ENCODE data around the gene ZNF451.
A peak's percentile ranks its signal among the peaks of the same experiment; 100 is the strongest.
"Not testable (repeated sequence)": the region's sequence is repeated elsewhere in the genome, so short reads cannot be mapped to it uniquely, and the experiment has no call there.

Gene ZNF451
- 119 to 221 (median 195) reads per million in 9 experiments for total RNA-seq

GRCh38 chr6:57089687-57090457, at the start of gene ZNF451:
Gene ZNF451, plus strand, starts transcription at chr6:57090188. Its CDS starts 66 bp downstream, at chr6:57090254.
- H3K36me3 Mint-ChIP-seq (ENCODE audit: insufficient read depth) = peaks cover 27% of the 10 kb centered on the region
- peak; percentile 94 to 96 (median 94) for DNase-seq
- H3K9me3 Mint-ChIP-seq = no peaks in the 10 kb centered on the region
- peaks cover 22 to 33% of the 10 kb centered on the region in 2 donors for H3K4me1 Mint-ChIP-seq (ENCODE audit: low read depth in 2 of 2)
- peak within 1 kb of the TSS; percentile 82 to 88 for H3K27ac Mint-ChIP-seq
- ATAC-seq (replicated peaks) = peak; percentile 90
- H3K4me3 Mint-ChIP-seq = peak within 1 kb of the TSS; percentile 82 to 85
- no peaks in the 10 kb centered on the region for H3K27me3 Mint-ChIP-seq

DNA sequence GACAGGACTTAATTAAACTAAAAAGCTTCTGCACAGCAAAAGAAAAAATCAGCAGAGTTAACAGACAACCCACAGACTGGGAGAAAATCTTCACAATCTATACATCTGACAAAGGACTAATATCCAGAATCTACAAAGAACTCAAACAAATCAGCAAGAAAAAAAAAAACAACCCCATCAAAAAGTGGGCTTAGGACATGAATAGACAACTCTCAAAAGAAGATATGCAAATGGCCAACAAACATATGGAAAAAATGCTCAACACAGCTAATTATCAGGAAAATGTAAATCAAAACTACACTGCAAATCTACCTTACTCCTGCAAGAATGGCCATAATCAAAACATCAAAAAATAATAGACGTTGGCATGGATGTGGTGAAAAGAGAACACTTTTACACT, 45.9 kb upstream of the ZNF451 start:
- not testable (repeated sequence) for DNase-seq; H3K27ac Mint-ChIP-seq; ATAC-seq (replicated peaks); H3K9me3 Mint-ChIP-seq; H3K4me3 Mint-ChIP-seq
- Mint-ChIP-seq H3K4me1 (ENCODE audit: low read depth in 2 of 2) (peaks cover 16 to 20% of the 10 kb centered on the region in 2 donors), H3K36me3 (ENCODE audit: insufficient read depth) (peaks cover 19% of the 10 kb centered on the region), H3K27me3 (peaks cover 33 to 46% of the 10 kb centered on the region in 2 donors)

GRCh38 chr6:57044568-57044967, 45.4 kb upstream of the ZNF451 start:
- no peak for DNase-seq
- no peak for ATAC-seq (replicated peaks)
- H3K27me3 Mint-ChIP-seq = peaks cover 30 to 41% of the 10 kb centered on the region in 2 donors
- H3K9me3 Mint-ChIP-seq = no peaks in the 10 kb centered on the region
- H3K4me1 Mint-ChIP-seq (ENCODE audit: low read depth in 2 of 2) = peaks cover 17 to 20% of the 10 kb centered on the region in 2 donors
- H3K27ac Mint-ChIP-seq = no peak overlapping the region
- peaks cover 19% of the 10 kb centered on the region for H3K36me3 Mint-ChIP-seq (ENCODE audit: insufficient read depth)
- no peak overlapping the region for H3K4me3 Mint-ChIP-seq

DNA sequence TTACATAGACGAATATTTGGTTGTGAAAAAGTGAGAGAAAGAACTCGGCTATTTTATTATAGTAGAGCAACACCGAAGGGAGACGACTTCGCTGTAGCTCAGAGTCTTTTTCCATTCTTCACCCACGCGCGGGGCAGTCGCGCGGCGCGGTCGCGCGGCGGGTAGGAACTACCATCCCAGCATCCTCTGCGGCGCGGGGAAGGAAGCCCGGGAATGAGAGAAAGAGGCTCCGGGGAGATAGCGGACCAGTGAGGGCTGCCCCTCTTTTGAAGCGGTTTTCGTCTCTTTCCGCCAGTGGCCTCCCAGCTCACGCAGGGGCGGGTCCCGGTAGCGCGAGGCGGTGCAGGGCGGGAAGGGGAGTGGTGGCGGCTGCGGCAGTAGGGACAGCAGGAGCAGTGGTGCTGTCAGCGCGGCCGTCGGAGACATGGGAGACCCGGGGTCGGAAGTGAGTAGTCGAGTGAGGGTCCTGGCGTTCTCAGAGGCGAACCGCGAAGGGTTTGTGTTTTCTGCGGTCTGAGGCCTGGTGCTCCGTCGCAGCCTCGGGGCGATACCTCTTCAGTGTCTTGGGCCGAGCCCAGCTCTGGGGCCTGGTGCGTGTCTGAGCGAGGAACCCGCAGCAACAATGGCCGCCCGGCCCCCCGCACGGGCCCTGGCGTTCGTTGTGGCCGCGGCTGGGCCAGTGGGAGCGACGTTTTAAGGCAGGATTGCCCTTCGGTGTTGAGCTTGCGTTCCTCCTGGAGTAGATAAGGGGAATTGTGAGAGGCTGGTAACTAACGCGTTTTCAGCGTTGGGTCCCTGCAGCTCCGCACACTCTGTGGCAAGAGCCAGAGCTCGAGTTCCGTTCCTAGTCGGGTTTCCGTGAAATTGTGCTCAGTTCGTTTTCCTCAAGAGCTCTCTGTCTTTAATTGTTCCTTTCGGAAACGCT, 43.4 kb upstream of the ZNF451 start, which contains the start of gene KIAA1586:
TSS of gene KIAA1586 (plus strand) at position 362 of the 925 bp plus-strand sequence. CDS start at position 425, 63 bp downstream.
- Mint-ChIP-seq H3K27me3 (peaks cover 15 to 20% of the 10 kb centered on the region in 2 donors), H3K4me3 (peak within 1 kb of the TSS; percentile 98), H3K4me1 (ENCODE audit: low read depth in 2 of 2) (peaks cover 18 to 20% of the 10 kb centered on the region in 2 donors), H3K27ac (peak within 1 kb of the TSS; percentile 94 to 95), H3K36me3 (ENCODE audit: insufficient read depth) (peaks cover 29% of the 10 kb centered on the region)
- H3K9me3 Mint-ChIP-seq = not testable (repeated sequence)
- DNase-seq (peak; percentile 58 to 70 (median 67)), ATAC-seq (replicated peaks) (peak; percentile 88)

DNA sequence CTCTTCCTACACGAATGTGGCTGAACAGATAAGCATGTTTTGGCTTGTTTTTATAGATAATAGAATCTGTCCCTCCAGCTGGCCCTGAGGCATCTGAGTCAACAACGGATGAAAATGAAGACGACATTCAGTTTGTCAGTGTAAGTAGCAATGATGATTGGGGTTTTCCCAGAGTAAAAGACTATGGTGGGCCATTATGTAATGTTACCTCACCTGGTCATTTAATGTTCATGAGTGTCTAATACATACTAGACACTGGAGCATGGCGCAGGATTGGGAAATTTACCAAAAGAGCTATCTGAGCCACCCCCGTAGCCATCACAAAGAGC, 42.8 kb upstream of the ZNF451 start:
- Mint-ChIP-seq H3K36me3 (ENCODE audit: insufficient read depth) (peaks cover 35% of the 10 kb centered on the region), H3K27me3 (peaks cover 8 to 14% of the 10 kb centered on the region in 2 donors), H3K4me1 (ENCODE audit: low read depth in 2 of 2) (peaks cover 18 to 20% of the 10 kb centered on the region in 2 donors)
- H3K4me3 Mint-ChIP-seq, H3K27ac Mint-ChIP-seq, H3K9me3 Mint-ChIP-seq, DNase-seq: not testable (repeated sequence)
- ATAC-seq (replicated peaks) = peak; percentile 37

DNA sequence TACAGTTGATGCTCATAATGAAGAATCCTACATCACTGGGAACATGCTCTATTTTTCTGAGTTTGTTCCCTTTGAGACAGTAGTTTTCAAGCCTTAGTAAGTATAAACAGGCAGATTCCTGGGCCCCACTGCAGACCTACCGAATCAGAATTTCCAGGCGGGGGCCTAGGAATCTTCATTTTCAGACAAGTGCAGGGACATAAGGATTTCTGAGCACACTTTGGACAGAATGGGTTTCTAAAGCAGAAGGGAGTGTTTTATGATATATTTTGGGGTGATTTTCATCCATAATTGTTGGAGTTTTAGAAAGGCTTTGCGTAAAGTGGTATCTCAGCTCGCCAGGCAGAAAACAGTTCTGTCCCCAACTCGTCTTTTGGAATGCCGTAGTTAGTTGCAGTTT, 42.1 kb upstream of the ZNF451 start:
- H3K27me3 Mint-ChIP-seq = peaks cover 6 to 10% of the 10 kb centered on the region in 2 donors

DNA sequence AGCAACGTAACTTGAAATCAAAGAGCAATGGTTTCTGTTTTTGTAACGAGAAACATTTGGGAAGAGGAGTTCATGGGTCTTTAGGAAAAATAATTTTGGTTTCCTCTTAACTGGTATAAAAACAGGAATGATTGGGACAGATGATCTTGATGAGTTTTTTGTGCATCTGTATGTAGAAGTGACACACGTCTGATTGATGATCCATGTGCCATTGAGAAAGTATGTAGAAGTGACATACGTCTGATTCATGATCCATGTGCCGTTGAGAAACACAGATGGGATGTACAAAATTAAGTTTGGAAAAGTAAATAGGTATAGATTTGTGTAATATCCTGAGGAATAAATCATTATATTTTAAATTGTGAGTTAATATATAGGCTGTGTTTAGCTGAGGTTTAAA, 41.4 kb upstream of the ZNF451 start:
- ATAC-seq (replicated peaks) (no peak), DNase-seq (no peak)
- H3K4me1 Mint-ChIP-seq (ENCODE audit: low read depth in 2 of 2) = peaks cover 18 to 20% of the 10 kb centered on the region in 2 donors
- H3K36me3 Mint-ChIP-seq (ENCODE audit: insufficient read depth) = peaks cover 44% of the 10 kb centered on the region
- H3K9me3 Mint-ChIP-seq = no peaks in the 10 kb centered on the region
- H3K27ac Mint-ChIP-seq = peak overlapping the region; percentile 44 to 51
- H3K4me3 Mint-ChIP-seq = peak overlapping the region; percentile 39 to 48
- peaks cover 6 to 7% of the 10 kb centered on the region in 2 donors for H3K27me3 Mint-ChIP-seq

More for the DNA sequence above, 42.1 kb upstream of the ZNF451 start:
- H3K4me1 Mint-ChIP-seq (ENCODE audit: low read depth in 2 of 2) = peaks cover 18 to 20% of the 10 kb centered on the region in 2 donors
- H3K9me3 Mint-ChIP-seq; ATAC-seq (replicated peaks); DNase-seq: not testable (repeated sequence)
- H3K4me3 Mint-ChIP-seq = peak overlapping the region; percentile 39 to 48
- peak overlapping the region; percentile 44 to 51 for H3K27ac Mint-ChIP-seq
- H3K36me3 Mint-ChIP-seq (ENCODE audit: insufficient read depth) = peaks cover 42% of the 10 kb centered on the region

DNA sequence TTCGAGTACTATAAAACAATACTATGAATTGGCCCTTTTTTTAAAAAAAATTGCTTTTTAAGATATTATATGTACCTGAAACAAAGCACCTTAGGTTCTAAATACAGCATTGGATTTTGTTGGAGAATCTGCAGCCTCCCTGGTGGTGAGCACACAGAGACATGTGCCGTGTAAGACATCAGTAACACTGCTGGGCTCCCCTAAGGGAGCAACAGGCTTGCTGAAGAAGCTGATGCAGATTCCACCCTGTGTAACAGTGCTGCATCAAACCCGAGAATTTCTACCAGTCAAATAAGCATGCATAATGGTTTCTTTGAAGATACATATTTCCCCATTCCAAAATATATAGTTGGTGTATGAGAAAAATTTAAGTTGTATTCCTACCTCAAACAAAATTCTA, 26.1 kb upstream of the ZNF451 start:
- ATAC-seq (replicated peaks) (no peak), DNase-seq (no peak)
- H3K36me3 Mint-ChIP-seq (ENCODE audit: insufficient read depth) = peaks cover 31% of the 10 kb centered on the region
- H3K4me3 Mint-ChIP-seq = no peak overlapping the region
- H3K27me3 Mint-ChIP-seq = no peaks in the 10 kb centered on the region
- no peaks in the 10 kb centered on the region for H3K9me3 Mint-ChIP-seq
- no peaks in the 10 kb centered on the region for H3K4me1 Mint-ChIP-seq (ENCODE audit: low read depth in 2 of 2)
- H3K27ac Mint-ChIP-seq = no peak overlapping the region

- Mint-ChIP-seq H3K36me3 (ENCODE audit: insufficient read depth) (peaks cover 29% of the 10 kb centered on the region), H3K9me3 (no peaks in the 10 kb centered on the region), H3K27me3 (no peaks in the 10 kb centered on the region), H3K4me3 (no peak overlapping the region), H3K27ac (no peak overlapping the region), H3K4me1 (ENCODE audit: low read depth in 2 of 2) (no peaks in the 10 kb centered on the region)
- DNase-seq (no peak), ATAC-seq (replicated peaks) (no peak)
Observed at GRCh38 chr6:57064809-57065208, 25.2 kb upstream of the ZNF451 start.

- no peak overlapping the region for H3K4me3 Mint-ChIP-seq
- no peaks in the 10 kb centered on the region for H3K4me1 Mint-ChIP-seq (ENCODE audit: low read depth in 2 of 2)
- DNase-seq (no peak), ATAC-seq (replicated peaks) (no peak)
- H3K27me3 Mint-ChIP-seq = no peaks in the 10 kb centered on the region
- H3K27ac Mint-ChIP-seq = no peak overlapping the region
- H3K36me3 Mint-ChIP-seq (ENCODE audit: insufficient read depth) = peaks cover 14% of the 10 kb centered on the region
- H3K9me3 Mint-ChIP-seq = no peaks in the 10 kb centered on the region
Observed at GRCh38 chr6:57068061-57068460, 21.9 kb upstream of the ZNF451 start.

DNA sequence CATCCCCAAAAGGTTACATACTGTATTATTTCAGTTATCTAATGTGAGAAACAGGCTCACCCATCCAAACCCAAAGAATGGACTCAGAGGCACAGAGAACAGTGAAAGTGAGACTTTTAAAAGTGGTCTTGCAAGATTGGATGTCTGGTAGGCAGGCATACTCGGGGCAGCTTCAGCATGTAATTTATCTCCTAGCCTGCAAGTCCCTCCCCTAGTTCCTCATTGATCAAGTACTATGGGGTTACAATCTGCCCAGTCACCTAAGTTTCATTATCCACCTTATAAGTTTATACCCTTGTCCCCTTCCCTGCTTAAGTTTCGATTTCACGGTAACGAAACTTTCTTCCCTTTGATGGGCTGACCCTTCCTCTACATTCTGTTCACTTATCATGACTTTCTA, 20.8 kb upstream of the ZNF451 start:
- Mint-ChIP-seq H3K27ac (no peak overlapping the region), H3K4me1 (ENCODE audit: low read depth in 2 of 2) (peaks cover 0 to 3% of the 10 kb centered on the region in 2 donors), H3K9me3 (no peaks in the 10 kb centered on the region), H3K36me3 (ENCODE audit: insufficient read depth) (peaks cover 10% of the 10 kb centered on the region), H3K4me3 (no peak overlapping the region), H3K27me3 (no peaks in the 10 kb centered on the region)
- ATAC-seq (replicated peaks) (no peak), DNase-seq (no peak)

DNA sequence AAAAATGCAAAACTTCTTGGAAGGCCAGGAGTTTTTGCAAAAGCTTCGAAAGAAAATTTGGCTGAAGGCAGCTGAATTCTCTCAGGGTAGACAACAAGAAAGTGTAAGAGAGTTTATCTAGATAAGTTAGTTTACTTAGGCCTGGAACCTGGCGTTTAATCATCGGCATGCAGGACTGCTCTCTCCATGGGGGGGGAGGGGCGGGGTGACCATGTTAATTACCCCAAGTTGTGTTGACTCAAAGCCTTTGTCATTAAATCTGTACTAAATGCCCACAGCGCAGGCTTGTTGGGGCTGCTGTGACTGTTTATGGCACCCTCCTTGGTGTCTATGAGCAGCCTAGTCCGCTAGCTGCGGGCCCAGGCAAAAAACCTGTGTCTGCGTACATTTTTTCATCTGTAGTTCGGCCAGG, 20.1 kb upstream of the ZNF451 start:
- H3K36me3 Mint-ChIP-seq (ENCODE audit: insufficient read depth) = peaks cover 10% of the 10 kb centered on the region
- H3K9me3 Mint-ChIP-seq = no peaks in the 10 kb centered on the region
- no peak overlapping the region for H3K4me3 Mint-ChIP-seq
- no peak for ATAC-seq (replicated peaks)
- DNase-seq = no peak
- H3K27me3 Mint-ChIP-seq = no peaks in the 10 kb centered on the region
- peaks cover 0 to 3% of the 10 kb centered on the region in 2 donors for H3K4me1 Mint-ChIP-seq (ENCODE audit: low read depth in 2 of 2)
- no peak overlapping the region for H3K27ac Mint-ChIP-seq

GRCh38 chr6:57072108-57072507, 17.9 kb upstream of the ZNF451 start:
- no peak overlapping the region for H3K27ac Mint-ChIP-seq
- H3K4me3 Mint-ChIP-seq = no peak overlapping the region
- H3K9me3 Mint-ChIP-seq = no peaks in the 10 kb centered on the region
- peaks cover 6% of the 10 kb centered on the region for H3K36me3 Mint-ChIP-seq (ENCODE audit: insufficient read depth)
- H3K4me1 Mint-ChIP-seq (ENCODE audit: low read depth in 2 of 2) = peaks cover 0 to 3% of the 10 kb centered on the region in 2 donors
- ATAC-seq (replicated peaks) = no peak
- DNase-seq = no peak
- H3K27me3 Mint-ChIP-seq = no peaks in the 10 kb centered on the region
